ENCODE measurements around the gene C10orf71.

C10orf71 gene

DNA sequence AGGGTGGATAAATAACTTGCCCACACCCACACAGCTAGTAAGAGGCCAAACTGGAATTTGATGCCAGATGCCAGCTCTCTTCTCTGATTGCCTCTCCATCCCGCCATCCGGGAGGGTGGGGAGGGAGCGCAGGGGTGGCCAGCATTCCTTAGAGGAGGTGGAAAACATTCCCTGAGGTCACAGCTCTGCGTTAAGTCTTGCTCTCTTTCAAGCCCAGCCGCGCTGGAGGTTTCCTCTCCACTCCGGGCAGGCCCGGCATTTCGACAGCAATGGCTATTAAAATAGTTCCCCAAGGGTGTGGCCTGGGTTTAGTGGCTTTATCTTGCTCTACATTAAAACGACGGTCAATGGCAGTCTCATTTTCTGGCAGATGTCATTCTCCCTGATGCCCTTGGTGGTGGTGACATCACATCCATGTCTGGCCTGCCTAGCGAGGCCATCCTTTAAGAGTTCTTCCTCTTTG, 16.1 kb upstream of the C10orf71 start:
- no peaks in the 10 kb centered on the region for H3K27me3 ChIP-seq
- no peaks in the 10 kb centered on the region for H3K36me3 ChIP-seq
- no peak for DNase-seq
- no peak overlapping the region for H3K4me3 ChIP-seq (ENCODE audit: low read depth, low read length)
- TF ChIP-seq, protein P1, sequence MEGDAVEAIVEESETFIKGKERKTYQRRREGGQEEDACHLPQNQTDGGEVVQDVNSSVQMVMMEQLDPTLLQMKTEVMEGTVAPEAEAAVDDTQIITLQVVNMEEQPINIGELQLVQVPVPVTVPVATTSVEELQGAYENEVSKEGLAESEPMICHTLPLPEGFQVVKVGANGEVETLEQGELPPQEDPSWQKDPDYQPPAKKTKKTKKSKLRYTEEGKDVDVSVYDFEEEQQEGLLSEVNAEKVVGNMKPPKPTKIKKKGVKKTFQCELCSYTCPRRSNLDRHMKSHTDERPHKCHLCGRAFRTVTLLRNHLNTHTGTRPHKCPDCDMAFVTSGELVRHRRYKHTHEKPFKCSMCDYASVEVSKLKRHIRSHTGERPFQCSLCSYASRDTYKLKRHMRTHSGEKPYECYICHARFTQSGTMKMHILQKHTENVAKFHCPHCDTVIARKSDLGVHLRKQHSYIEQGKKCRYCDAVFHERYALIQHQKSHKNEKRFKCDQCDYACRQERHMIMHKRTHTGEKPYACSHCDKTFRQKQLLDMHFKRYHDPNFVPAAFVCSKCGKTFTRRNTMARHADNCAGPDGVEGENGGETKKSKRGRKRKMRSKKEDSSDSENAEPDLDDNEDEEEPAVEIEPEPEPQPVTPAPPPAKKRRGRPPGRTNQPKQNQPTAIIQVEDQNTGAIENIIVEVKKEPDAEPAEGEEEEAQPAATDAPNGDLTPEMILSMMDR (IDR thresholded peaks at IDR 0.05; ENCODE audit: low read depth, low read length), result no peak
- no peaks in the 10 kb centered on the region for H3K4me1 ChIP-seq
- no peaks in the 10 kb centered on the region for H3K9me3 ChIP-seq

DNA sequence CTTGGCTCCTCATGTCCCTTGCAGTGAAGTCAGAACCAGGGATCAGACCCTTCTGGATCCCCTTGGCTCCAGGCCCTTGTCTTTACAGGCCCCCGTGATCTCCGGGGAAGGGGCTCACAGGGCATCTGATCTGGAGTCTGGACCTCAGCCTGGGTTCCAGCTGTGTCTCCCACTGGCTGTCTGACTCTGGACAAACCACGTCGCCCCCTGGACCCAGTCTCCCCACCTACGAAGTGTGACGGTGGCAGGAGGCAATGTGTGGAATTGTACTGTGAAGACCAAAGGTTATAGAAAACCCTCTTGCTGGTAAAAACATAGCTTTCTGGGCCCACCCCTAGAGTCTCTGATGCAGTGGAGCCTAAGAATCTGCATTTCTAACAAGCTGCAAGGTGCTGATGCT, 15.5 kb upstream of the C10orf71 start:
- DNase-seq, result no peak
- no peaks in the 10 kb centered on the region for H3K4me1 ChIP-seq
- no peaks in the 10 kb centered on the region for H3K27me3 ChIP-seq
- no peak overlapping the region for H3K4me3 ChIP-seq (ENCODE audit: low read depth, low read length)
- H3K9me3 ChIP-seq, result no peaks in the 10 kb centered on the region
- no peaks in the 10 kb centered on the region for H3K36me3 ChIP-seq
- TF ChIP-seq, protein P1 (IDR thresholded peaks at IDR 0.05; ENCODE audit: low read depth, low read length), result no peak

DNA sequence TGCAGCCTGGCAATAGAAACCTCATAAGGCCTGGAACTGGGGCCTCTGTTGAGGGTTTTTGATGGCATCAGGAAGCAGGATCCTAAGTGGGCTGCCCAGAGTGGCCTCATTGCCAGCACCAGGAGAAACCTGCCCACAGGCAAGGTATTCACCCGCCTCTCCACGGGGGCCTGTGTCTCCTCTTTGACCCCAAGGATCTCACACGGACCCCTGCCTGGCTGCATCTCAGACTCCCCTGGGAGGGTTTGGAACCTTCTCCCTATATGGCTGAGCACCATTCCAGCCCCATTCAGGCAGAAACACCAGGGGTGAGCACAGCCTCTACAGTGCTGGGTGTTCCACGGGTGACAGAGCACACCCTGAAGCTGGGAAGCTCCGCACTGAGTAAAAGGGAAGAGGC, 14.6 kb upstream of the C10orf71 start:
- Histone ChIP-seq H3K27me3 (no peaks in the 10 kb centered on the region), H3K4me3 (ENCODE audit: low read depth, low read length) (no peak overlapping the region), H3K9me3 (no peaks in the 10 kb centered on the region), H3K36me3 (no peaks in the 10 kb centered on the region), H3K4me1 (peaks cover 1% of the 10 kb centered on the region; the same call in 1 of the 2 replicates)
- DNase-seq, result no peak
- TF ChIP-seq, protein P1 (IDR thresholded peaks at IDR 0.05; ENCODE audit: low read depth, low read length), result no peak

DNA sequence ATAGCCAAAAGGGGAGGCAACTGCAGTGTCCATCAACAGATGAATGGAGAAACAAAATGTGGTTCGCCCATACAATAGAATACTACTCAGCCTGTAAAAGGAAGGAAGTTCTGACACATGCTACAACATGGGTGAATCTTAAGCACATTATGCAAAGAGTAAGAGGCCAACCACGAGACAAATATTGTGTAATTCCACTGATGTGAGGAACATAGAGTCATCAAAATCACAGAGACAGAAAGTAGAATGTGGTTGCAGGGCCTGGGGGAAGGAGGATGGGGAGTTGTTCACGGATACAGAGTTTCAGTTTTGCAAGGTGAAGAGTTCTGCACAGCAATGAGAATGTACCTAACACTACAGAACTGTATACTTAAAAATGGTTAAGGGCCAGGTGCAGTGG, 13.7 kb upstream of the C10orf71 start:
- H3K9me3 ChIP-seq, result no peaks in the 10 kb centered on the region
- H3K4me3 ChIP-seq (ENCODE audit: low read depth, low read length), result no peak overlapping the region
- TF ChIP-seq, protein P1 (IDR thresholded peaks at IDR 0.05; ENCODE audit: low read depth, low read length), result no peak
- H3K27me3 ChIP-seq, result no peaks in the 10 kb centered on the region
- H3K36me3 ChIP-seq, result no peaks in the 10 kb centered on the region
- H3K4me1 ChIP-seq, result peaks cover 3% of the 10 kb centered on the region; the same call in 1 of the 2 replicates
- DNase-seq, result no peak

DNA sequence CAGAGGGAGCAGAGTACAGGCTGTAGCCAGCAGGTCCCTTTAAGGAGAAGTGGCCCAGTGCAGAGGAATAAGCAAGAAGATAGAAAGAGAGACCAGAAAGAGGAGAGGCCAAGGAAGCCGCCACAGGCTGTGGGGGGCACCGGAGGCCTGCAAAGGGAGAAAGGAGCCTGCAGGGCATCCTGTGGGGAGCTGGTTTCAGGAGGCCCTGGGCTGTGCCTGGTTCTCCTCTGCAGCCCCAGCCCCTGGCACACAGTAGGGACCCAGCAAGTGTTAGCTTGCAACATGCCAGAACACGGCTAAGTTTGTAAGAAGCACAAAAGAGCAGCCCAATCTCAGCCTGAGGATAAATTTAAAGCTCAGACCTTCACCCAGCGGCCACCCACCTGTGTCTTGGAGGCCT, 12.3 kb upstream of the C10orf71 start:
- no peaks in the 10 kb centered on the region for H3K36me3 ChIP-seq
- H3K9me3 ChIP-seq, result no peaks in the 10 kb centered on the region
- TF ChIP-seq, protein P1 (IDR thresholded peaks at IDR 0.05; ENCODE audit: low read depth, low read length), result no peak
- peaks cover 3% of the 10 kb centered on the region; the same call in 1 of the 2 replicates for H3K4me1 ChIP-seq
- no peak for DNase-seq
- H3K27me3 ChIP-seq, result no peaks in the 10 kb centered on the region
- no peak overlapping the region for H3K4me3 ChIP-seq (ENCODE audit: low read depth, low read length)

DNA sequence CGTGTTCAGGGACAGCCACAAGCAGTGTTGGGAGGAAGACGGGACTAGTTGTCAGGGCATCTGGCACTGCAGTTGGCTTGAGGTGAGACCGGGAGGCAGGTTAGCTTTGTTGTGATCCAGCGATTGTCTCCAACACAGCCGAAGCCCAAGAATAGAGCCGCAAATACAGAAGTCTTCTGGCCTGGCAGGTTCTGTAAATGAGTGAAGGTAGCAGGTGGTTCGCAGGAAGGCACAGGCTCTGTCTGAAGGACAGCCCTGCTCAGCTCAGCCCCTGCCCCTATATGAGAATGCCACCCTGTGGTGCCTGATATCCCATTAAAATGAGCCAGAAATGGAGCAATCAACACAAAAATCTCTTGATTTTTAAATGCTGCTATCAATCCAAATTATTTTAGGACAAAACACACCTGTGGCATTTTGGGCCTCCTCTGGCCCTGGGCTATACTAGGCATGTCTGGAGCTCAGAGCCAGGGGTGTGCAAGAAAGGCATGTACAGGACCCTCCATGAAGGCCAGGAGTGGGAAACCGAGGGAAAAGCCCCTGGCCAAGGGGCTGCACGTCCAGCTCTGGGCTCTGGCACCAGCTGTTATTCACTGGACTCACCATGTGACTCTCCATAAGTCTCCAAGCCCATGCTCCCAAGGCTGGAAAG, 11.2 kb upstream of the C10orf71 start:
- Histone ChIP-seq H3K4me1 (peaks cover 3% of the 10 kb centered on the region; the same call in 1 of the 2 replicates), H3K9me3 (no peaks in the 10 kb centered on the region), H3K4me3 (ENCODE audit: low read depth, low read length) (no peak overlapping the region), H3K36me3 (no peaks in the 10 kb centered on the region), H3K27me3 (no peaks in the 10 kb centered on the region)
- DNase-seq, result no peak
- TF ChIP-seq, protein P1 (IDR thresholded peaks at IDR 0.05; ENCODE audit: low read depth, low read length), result no peak

All from BE2C (cell line).